ENCODE data around the gene SUN5.

SUN5 gene

GRCh38 chr20:33005908-33006775 is 1.9 kb upstream of the SUN5 start:
- Histone ChIP-seq H3K4me1 (ENCODE audit: insufficient read depth, poor library complexity, severe bottlenecking) (no peaks in the 10 kb centered on the region), H3K36me3 (ENCODE audit: low read depth) (no peaks in the 10 kb centered on the region), H3K27me3 (ENCODE audit: insufficient read depth, poor library complexity, severe bottlenecking) (peaks cover 16% of the 10 kb centered on the region), H3K9me3 (ENCODE audit: severe bottlenecking) (no peaks in the 10 kb centered on the region), H3K4me3 (ENCODE audit: severe bottlenecking) (no peak overlapping the region), H3K27ac (ENCODE audit: poor library complexity, severe bottlenecking) (no peak overlapping the region)
- no peak for ATAC-seq (ENCODE audit: low read depth)
- TF ChIP-seq CTCF (IDR thresholded peaks at IDR 0.05; ENCODE audit: poor library complexity, severe bottlenecking), result no peak
- peak; percentile 77 for DNase-seq (ENCODE audit: low spot score)

GRCh38 chr20:33005132-33005566 is 916 bp upstream of the SUN5 start:
- no peaks in the 10 kb centered on the region for H3K9me3 ChIP-seq (ENCODE audit: severe bottlenecking)
- H3K27ac ChIP-seq (ENCODE audit: poor library complexity, severe bottlenecking), result no peak overlapping the region
- H3K36me3 ChIP-seq (ENCODE audit: low read depth), result no peaks in the 10 kb centered on the region
- ATAC-seq (ENCODE audit: low read depth) (no peak), DNase-seq (ENCODE audit: low spot score) (no peak)
- peaks cover 6% of the 10 kb centered on the region for H3K27me3 ChIP-seq (ENCODE audit: insufficient read depth, poor library complexity, severe bottlenecking)
- no peak overlapping the region for H3K4me3 ChIP-seq (ENCODE audit: severe bottlenecking)
- TF ChIP-seq CTCF (IDR thresholded peaks at IDR 0.05; ENCODE audit: poor library complexity, severe bottlenecking), result peak; percentile 44
- no peaks in the 10 kb centered on the region for H3K4me1 ChIP-seq (ENCODE audit: insufficient read depth, poor library complexity, severe bottlenecking)

- TF ChIP-seq CTCF (IDR thresholded peaks at IDR 0.05; ENCODE audit: poor library complexity, severe bottlenecking), result no peak
- Histone ChIP-seq H3K9me3 (ENCODE audit: severe bottlenecking) (no peaks in the 10 kb centered on the region), H3K4me1 (ENCODE audit: insufficient read depth, poor library complexity, severe bottlenecking) (no peaks in the 10 kb centered on the region), H3K36me3 (ENCODE audit: low read depth) (no peaks in the 10 kb centered on the region), H3K4me3 (ENCODE audit: severe bottlenecking) (no peak overlapping the region), H3K27me3 (ENCODE audit: insufficient read depth, poor library complexity, severe bottlenecking) (no peaks in the 10 kb centered on the region), H3K27ac (ENCODE audit: poor library complexity, severe bottlenecking) (no peak overlapping the region)
- DNase-seq (ENCODE audit: low spot score) (peak; percentile 62), ATAC-seq (ENCODE audit: low read depth) (peak; percentile 16; the same call in 2 of the 3 replicates)
These were observed 2.0 kb downstream of the SUN5 start for GRCh38 chr20:33002087-33002808.

GRCh38 chr20:33000802-33001466 is 3.3 kb downstream of the SUN5 start:
- peaks cover 2% of the 10 kb centered on the region for H3K9me3 ChIP-seq (ENCODE audit: severe bottlenecking)
- no peak overlapping the region for H3K27ac ChIP-seq (ENCODE audit: poor library complexity, severe bottlenecking)
- DNase-seq (ENCODE audit: low spot score) (peak; percentile 72), ATAC-seq (ENCODE audit: low read depth) (no peak)
- H3K27me3 ChIP-seq (ENCODE audit: insufficient read depth, poor library complexity, severe bottlenecking), result no peaks in the 10 kb centered on the region
- no peaks in the 10 kb centered on the region for H3K36me3 ChIP-seq (ENCODE audit: low read depth)
- TF ChIP-seq CTCF (IDR thresholded peaks at IDR 0.05; ENCODE audit: poor library complexity, severe bottlenecking), result no peak
- H3K4me1 ChIP-seq (ENCODE audit: insufficient read depth, poor library complexity, severe bottlenecking), result no peaks in the 10 kb centered on the region
- no peak overlapping the region for H3K4me3 ChIP-seq (ENCODE audit: severe bottlenecking)

All from RWPE2 (cell line).